ENCODE data around the gene ABHD3.
"Not testable (repeated sequence)": the region's sequence is repeated elsewhere in the genome, so short reads cannot be mapped to it uniquely, and the experiment has no call there.

ABHD3 gene

GRCh38 chr18:21653361-21653760 lies 51.2 kb downstream of the ABHD3 start:
- DNase-seq (ENCODE audit: low read depth in 2 of 2) = no peak

- DNase-seq (ENCODE audit: low read depth in 2 of 2) = no peak
Measured at GRCh38 chr18:21652073-21652472, 52.5 kb downstream of the ABHD3 start.

GRCh38 chr18:21650311-21650710 lies 54.3 kb downstream of the ABHD3 start:
- DNase-seq (ENCODE audit: low read depth in 2 of 2) = no peak

- not testable (repeated sequence) for DNase-seq (ENCODE audit: low read depth in 2 of 2)
Measured at GRCh38 chr18:21640375-21640774, 64.2 kb downstream of the ABHD3 start.

GRCh38 chr18:21638822-21639221 lies 65.8 kb downstream of the ABHD3 start:
- DNase-seq (ENCODE audit: low read depth in 2 of 2) = no peak

- no peak for DNase-seq (ENCODE audit: low read depth in 2 of 2)
Measured at GRCh38 chr18:21636769-21637168, 67.8 kb downstream of the ABHD3 start.

GRCh38 chr18:21634588-21635199 lies 69.9 kb downstream of the ABHD3 start:
- DNase-seq (ENCODE audit: low read depth in 2 of 2) = no peak

- DNase-seq (ENCODE audit: low read depth in 2 of 2) = no peak
Measured at GRCh38 chr18:21632393-21632792, 72.2 kb downstream of the ABHD3 start.

- no peak for DNase-seq (ENCODE audit: low read depth in 2 of 2)
Measured at GRCh38 chr18:21629089-21629832, 75.3 kb downstream of the ABHD3 start.

- DNase-seq (ENCODE audit: low read depth in 2 of 2) = not testable (repeated sequence)
Measured at GRCh38 chr18:21621640-21622039, 82.9 kb downstream of the ABHD3 start.

- peak; percentile 73 for DNase-seq (ENCODE audit: low read depth in 2 of 2)
Measured at GRCh38 chr18:21612125-21613039, 92.2 kb downstream of the ABHD3 start, which contains the start of gene SNRPD1. Gene SNRPD1 (plus strand): TSS chr18:21612314. CDS start chr18:21612430, 116 bp downstream.

GRCh38 chr18:21611401-21612124 lies 93.0 kb downstream of the ABHD3 start:
- not testable (repeated sequence) for DNase-seq (ENCODE audit: low read depth in 2 of 2)

- no peak for DNase-seq (ENCODE audit: low read depth in 2 of 2)
Measured at GRCh38 chr18:21605213-21605612, 99.4 kb downstream of the ABHD3 start.

- no peak for DNase-seq (ENCODE audit: low read depth in 2 of 2)
Measured at GRCh38 chr18:21604671-21605070, 99.9 kb downstream of the ABHD3 start.

- no peak for DNase-seq (ENCODE audit: low read depth in 2 of 2)
Measured at GRCh38 chr18:21602299-21602587, 102.3 kb downstream of the ABHD3 start.
